Prostate gland (tissue), 2 donors: ENCODE measurements around the gene TUBB.

Experiments
- POLR2A ChIP-seq: fragments of 450-650 bp; IDR thresholded peaks from one replicate; pipeline ENCODE4 v1.6.1; 2016; ENCODE audit warnings: antibody characterized with exemption, mild to moderate bottlenecking
- POLR2AphosphoS5 ChIP-seq: sonication (generic); formaldehyde crosslinking; IDR thresholded peaks from one replicate; pipeline ENCODE4 v1.6.1; 2017; ENCODE audit warnings: antibody characterized with exemption
- TF ChIP-seq, protein P1 (sequence below), 4 experiments: fragments of 200-600 bp in 2 of 4; fragments of 450-650 bp in 2 of 4; sonication (generic) in 2 of 4; IDR thresholded peaks; 1 replicate in 3 of 4; 2 replicates in 1 of 4; pipeline ENCODE4 v1.5.1; 2016 to 2019; ENCODE audit warnings: antibody characterized with exemption in 4 of 4, mild to moderate bottlenecking in 2 of 4, moderate library complexity in 2 of 4

- TF ChIP-seq, protein P1, sequence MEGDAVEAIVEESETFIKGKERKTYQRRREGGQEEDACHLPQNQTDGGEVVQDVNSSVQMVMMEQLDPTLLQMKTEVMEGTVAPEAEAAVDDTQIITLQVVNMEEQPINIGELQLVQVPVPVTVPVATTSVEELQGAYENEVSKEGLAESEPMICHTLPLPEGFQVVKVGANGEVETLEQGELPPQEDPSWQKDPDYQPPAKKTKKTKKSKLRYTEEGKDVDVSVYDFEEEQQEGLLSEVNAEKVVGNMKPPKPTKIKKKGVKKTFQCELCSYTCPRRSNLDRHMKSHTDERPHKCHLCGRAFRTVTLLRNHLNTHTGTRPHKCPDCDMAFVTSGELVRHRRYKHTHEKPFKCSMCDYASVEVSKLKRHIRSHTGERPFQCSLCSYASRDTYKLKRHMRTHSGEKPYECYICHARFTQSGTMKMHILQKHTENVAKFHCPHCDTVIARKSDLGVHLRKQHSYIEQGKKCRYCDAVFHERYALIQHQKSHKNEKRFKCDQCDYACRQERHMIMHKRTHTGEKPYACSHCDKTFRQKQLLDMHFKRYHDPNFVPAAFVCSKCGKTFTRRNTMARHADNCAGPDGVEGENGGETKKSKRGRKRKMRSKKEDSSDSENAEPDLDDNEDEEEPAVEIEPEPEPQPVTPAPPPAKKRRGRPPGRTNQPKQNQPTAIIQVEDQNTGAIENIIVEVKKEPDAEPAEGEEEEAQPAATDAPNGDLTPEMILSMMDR (IDR thresholded peaks at IDR 0.05) = no peak
- TF ChIP-seq POLR2AphosphoS5 = no peak
- no peak for TF ChIP-seq POLR2A
These were observed 34.8 kb upstream of the TUBB start for GRCh38 chr6:30685157-30686008.
